Activated CD4-positive, alpha-beta T cell treated with anti-CD3 and anti-CD28 coated beads, Interleukin-2, amount 10 ng/mL, durations not matched to agents 24 days and 14 days (primary cell): ENCODE data around the gene RET. TPM values are rescaled to one million over a fixed set of nuclear protein-coding genes. Genes with fewer than 3 reads are reported as not detected.
A peak's percentile ranks its signal among the peaks of the same experiment; 100 is the strongest.

Experiments used
- DNase-seq: peaks from one replicate; pipeline ENCODE4 v3.0.0; 2022
- H3K27ac Mint-ChIP-seq: one replicate; pipeline ENCODE4 v1.8.0; 2022; ENCODE audit warnings: mild to moderate bottlenecking, mixed read lengths
- H3K27me3 Mint-ChIP-seq: one replicate; pipeline ENCODE4 v1.8.0; 2022; ENCODE audit warnings: mixed read lengths
- H3K36me3 Mint-ChIP-seq: one replicate; pipeline ENCODE4 v1.8.0; 2022; ENCODE audit warnings: low read depth, mild to moderate bottlenecking, mixed read lengths
- H3K4me1 Mint-ChIP-seq: one replicate; pipeline ENCODE4 v1.8.0; 2021; ENCODE audit warnings: mixed read lengths
- H3K4me3 Mint-ChIP-seq: one replicate; pipeline ENCODE4 v1.8.0; 2022; ENCODE audit warnings: mild to moderate bottlenecking, moderate library complexity, mixed read lengths
- H3K9me3 Mint-ChIP-seq: one replicate; pipeline ENCODE4 v1.8.0; 2021; ENCODE audit warnings: mixed read lengths
- intact Hi-C: fragments of 100-400 bp; cut with micrococcal nuclease; formaldehyde crosslinking; loops from one replicate; pipeline ENCODE4 v1.15.1; 2023
- total RNA-seq: library from RNA; stranded (reverse); gene quantifications from 2 replicates; pipeline ENCODE4 v1.2.3, GENCODE V29; 2022

Gene RET
- total RNA-seq, 1 donor from 2014 or later, result 0.12 TPM

GRCh38 chr10:43049081-43049551, 27.8 kb upstream of the RET start:
- H3K4me1 Mint-ChIP-seq, result no peaks in the 10 kb centered on the region
- intact Hi-C loops, result no loop called here
- no peak overlapping the region for H3K4me3 Mint-ChIP-seq
- no peaks in the 10 kb centered on the region for H3K36me3 Mint-ChIP-seq
- H3K9me3 Mint-ChIP-seq, result no peaks in the 10 kb centered on the region
- H3K27me3 Mint-ChIP-seq, result peaks cover 16% of the 10 kb centered on the region
- no peak for DNase-seq
- H3K27ac Mint-ChIP-seq, result no peak overlapping the region

GRCh38 chr10:43050011-43050410, 26.9 kb upstream of the RET start:
- DNase-seq, result no peak
- no peaks in the 10 kb centered on the region for H3K4me1 Mint-ChIP-seq
- H3K27me3 Mint-ChIP-seq, result peaks cover 18% of the 10 kb centered on the region
- H3K9me3 Mint-ChIP-seq, result no peaks in the 10 kb centered on the region
- intact Hi-C loops, result no loop called here
- H3K4me3 Mint-ChIP-seq, result no peak overlapping the region
- H3K27ac Mint-ChIP-seq, result no peak overlapping the region
- H3K36me3 Mint-ChIP-seq, result no peaks in the 10 kb centered on the region

GRCh38 chr10:43053825-43054224, 23.0 kb upstream of the RET start:
- DNase-seq, result no peak
- Mint-ChIP-seq H3K27ac (peak overlapping the region; percentile 27), H3K9me3 (no peaks in the 10 kb centered on the region), H3K36me3 (no peaks in the 10 kb centered on the region), H3K4me1 (no peaks in the 10 kb centered on the region), H3K4me3 (no peak overlapping the region), H3K27me3 (peaks cover 19% of the 10 kb centered on the region)
- intact Hi-C loops, result no loop called here

GRCh38 chr10:43054593-43054992, 22.3 kb upstream of the RET start:
- Mint-ChIP-seq H3K27me3 (peaks cover 19% of the 10 kb centered on the region), H3K4me3 (no peak overlapping the region), H3K9me3 (no peaks in the 10 kb centered on the region), H3K36me3 (no peaks in the 10 kb centered on the region), H3K27ac (no peak overlapping the region), H3K4me1 (no peaks in the 10 kb centered on the region)
- no peak for DNase-seq
- intact Hi-C loops, result no loop called here

GRCh38 chr10:43055217-43055616, 21.7 kb upstream of the RET start:
- intact Hi-C loops, result no loop called here
- Mint-ChIP-seq H3K4me1 (no peaks in the 10 kb centered on the region), H3K9me3 (no peaks in the 10 kb centered on the region), H3K4me3 (no peak overlapping the region), H3K27me3 (peaks cover 16% of the 10 kb centered on the region), H3K27ac (no peak overlapping the region), H3K36me3 (no peaks in the 10 kb centered on the region)
- DNase-seq, result no peak

- Mint-ChIP-seq H3K4me3 (no peak overlapping the region), H3K27me3 (peaks cover 12% of the 10 kb centered on the region), H3K27ac (no peak overlapping the region), H3K36me3 (no peaks in the 10 kb centered on the region), H3K9me3 (no peaks in the 10 kb centered on the region), H3K4me1 (no peaks in the 10 kb centered on the region)
- no peak for DNase-seq
- intact Hi-C loops, result no loop called here
Measured at GRCh38 chr10:43055991-43056567, 20.8 kb upstream of the RET start.

- intact Hi-C loops, result no loop called here
- H3K4me3 Mint-ChIP-seq, result no peak overlapping the region
- peaks cover 12% of the 10 kb centered on the region for H3K27me3 Mint-ChIP-seq
- H3K9me3 Mint-ChIP-seq, result no peaks in the 10 kb centered on the region
- H3K27ac Mint-ChIP-seq, result no peak overlapping the region
- no peaks in the 10 kb centered on the region for H3K4me1 Mint-ChIP-seq
- no peak for DNase-seq
- no peaks in the 10 kb centered on the region for H3K36me3 Mint-ChIP-seq
Measured at GRCh38 chr10:43056568-43057011, 20.3 kb upstream of the RET start.

GRCh38 chr10:43057231-43057711, 19.6 kb upstream of the RET start:
- Mint-ChIP-seq H3K4me3 (no peak overlapping the region), H3K27me3 (peaks cover 12% of the 10 kb centered on the region), H3K4me1 (no peaks in the 10 kb centered on the region), H3K36me3 (no peaks in the 10 kb centered on the region), H3K9me3 (no peaks in the 10 kb centered on the region), H3K27ac (no peak overlapping the region)
- intact Hi-C loops, result no loop called here
- DNase-seq, result no peak

GRCh38 chr10:43057831-43058340, 19.0 kb upstream of the RET start:
- Mint-ChIP-seq H3K36me3 (no peaks in the 10 kb centered on the region), H3K27ac (no peak overlapping the region)
- DNase-seq, result no peak

GRCh38 chr10:43058716-43059335, 18.0 kb upstream of the RET start:
- Mint-ChIP-seq H3K27ac (no peak overlapping the region), H3K9me3 (no peaks in the 10 kb centered on the region), H3K27me3 (peaks cover 3% of the 10 kb centered on the region), H3K36me3 (no peaks in the 10 kb centered on the region), H3K4me3 (no peak overlapping the region), H3K4me1 (no peaks in the 10 kb centered on the region)
- DNase-seq, result no peak
- intact Hi-C loops, result no loop called here

More at GRCh38 chr10:43057831-43058340, 19.0 kb upstream of the RET start:
- no peaks in the 10 kb centered on the region for H3K9me3 Mint-ChIP-seq
- intact Hi-C loops, result no loop called here
- peaks cover 8% of the 10 kb centered on the region for H3K27me3 Mint-ChIP-seq
- H3K4me1 Mint-ChIP-seq, result no peaks in the 10 kb centered on the region
- H3K4me3 Mint-ChIP-seq, result no peak overlapping the region

- Mint-ChIP-seq H3K4me3 (no peak overlapping the region), H3K4me1 (no peaks in the 10 kb centered on the region), H3K9me3 (no peaks in the 10 kb centered on the region)
Measured at GRCh38 chr10:43059336-43059720, 17.5 kb upstream of the RET start.

GRCh38 chr10:43059828-43060227, 17.0 kb upstream of the RET start:
- Mint-ChIP-seq H3K27me3 (peaks cover 3% of the 10 kb centered on the region), H3K4me3 (no peak overlapping the region), H3K9me3 (no peaks in the 10 kb centered on the region), H3K36me3 (no peaks in the 10 kb centered on the region), H3K27ac (no peak overlapping the region), H3K4me1 (no peaks in the 10 kb centered on the region)
- intact Hi-C loops, result no loop called here
- DNase-seq, result no peak

More at GRCh38 chr10:43059336-43059720, 17.5 kb upstream of the RET start:
- Mint-ChIP-seq H3K27me3 (peaks cover 3% of the 10 kb centered on the region), H3K27ac (no peak overlapping the region), H3K36me3 (no peaks in the 10 kb centered on the region)
- DNase-seq, result no peak
- intact Hi-C loops, result no loop called here

GRCh38 chr10:43060291-43060690, 16.6 kb upstream of the RET start:
- Mint-ChIP-seq H3K36me3 (no peaks in the 10 kb centered on the region), H3K9me3 (no peaks in the 10 kb centered on the region), H3K4me1 (no peaks in the 10 kb centered on the region), H3K27ac (no peak overlapping the region), H3K27me3 (peaks cover under 1% of the 10 kb centered on the region), H3K4me3 (no peak overlapping the region)
- intact Hi-C loops, result no loop called here
- DNase-seq, result no peak

- H3K27ac Mint-ChIP-seq, result no peak overlapping the region
- intact Hi-C loops, result no loop called here
- H3K9me3 Mint-ChIP-seq, result no peaks in the 10 kb centered on the region
- no peaks in the 10 kb centered on the region for H3K36me3 Mint-ChIP-seq
- no peaks in the 10 kb centered on the region for H3K4me1 Mint-ChIP-seq
- H3K4me3 Mint-ChIP-seq, result no peak overlapping the region
- H3K27me3 Mint-ChIP-seq, result no peaks in the 10 kb centered on the region
- no peak for DNase-seq
Measured at GRCh38 chr10:43061331-43061730, 15.5 kb upstream of the RET start.
